CD4-positive, alpha-beta T cell treated with Interleukin-4 for 4 hours (primary cell): Measurements from ENCODE around the gene PRKCE.
A peak's percentile ranks its signal among the peaks of the same experiment; 100 is the strongest.

ENCODE experiments used
- DNase-seq: peaks from one replicate; pipeline ENCODE4 v3.0.0-alpha.2; 2020

Gene PRKCE

DNA sequence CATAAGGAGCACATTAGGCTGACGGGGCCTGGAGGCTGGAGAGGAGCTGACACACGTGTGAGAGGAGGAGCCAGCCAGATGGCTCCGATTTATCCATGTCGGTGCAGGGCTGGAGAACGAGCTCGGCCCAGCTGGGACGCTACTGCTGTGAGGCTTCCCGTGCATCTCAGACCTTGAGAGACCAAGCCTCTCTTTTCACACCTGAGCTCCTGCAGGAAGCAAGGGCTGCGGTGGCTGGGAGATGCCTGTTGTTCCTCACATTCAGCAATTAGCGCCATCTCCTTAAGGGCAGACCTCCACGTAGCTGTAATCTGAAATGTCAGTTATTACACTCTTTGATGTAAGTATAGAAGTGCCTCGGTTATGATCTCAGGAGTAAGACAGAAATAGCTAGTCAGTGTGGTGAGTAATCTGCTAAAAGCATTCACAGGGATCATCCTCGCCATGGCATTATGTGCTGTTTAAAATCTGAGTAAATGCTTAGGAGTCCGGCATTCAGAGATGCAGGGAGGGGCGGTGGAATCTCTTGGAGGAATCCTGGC, 107.9 kb downstream of the PRKCE start:
- DNase-seq = no peak

DNA sequence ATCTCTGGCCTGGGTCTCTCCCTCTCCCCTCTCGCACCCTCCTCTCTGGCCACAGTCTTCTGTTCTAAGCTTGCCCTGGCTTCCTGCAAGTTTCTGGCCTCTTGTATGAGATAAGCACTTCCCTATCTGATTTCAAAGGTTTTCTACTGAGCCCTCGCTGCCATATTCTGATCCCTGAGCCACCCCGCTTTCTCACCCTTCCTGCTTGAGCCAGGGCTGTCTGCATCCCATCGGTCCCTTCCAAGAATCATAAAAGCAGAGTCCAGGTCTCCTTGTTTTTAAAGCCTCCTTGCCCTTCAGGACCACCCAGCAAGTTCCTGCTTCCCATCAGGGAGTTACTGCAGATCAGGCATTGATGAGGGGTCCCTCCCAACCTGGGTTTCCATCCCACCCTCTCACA, 110.2 kb downstream of the PRKCE start:
- no peak for DNase-seq

DNA sequence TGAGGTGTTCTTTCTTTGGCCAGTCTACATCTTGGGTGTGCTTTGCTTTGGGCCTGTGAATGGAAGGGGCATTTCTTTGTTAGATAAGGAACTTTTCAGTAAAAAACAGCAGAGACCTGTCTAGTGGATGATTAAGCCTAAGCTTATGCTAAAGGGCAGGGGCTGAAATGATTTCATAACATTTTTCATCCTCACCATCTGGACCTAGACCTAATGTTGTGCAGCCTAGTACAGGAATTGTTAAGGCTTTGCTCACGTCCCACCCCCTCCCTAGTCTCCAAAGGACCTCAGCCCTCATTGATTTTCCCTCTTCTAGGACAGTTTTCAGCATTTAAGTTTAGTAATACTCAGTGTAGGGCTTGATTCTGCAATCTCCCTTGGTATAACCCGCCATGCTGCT, 111.8 kb downstream of the PRKCE start:
- DNase-seq = no peak

DNA sequence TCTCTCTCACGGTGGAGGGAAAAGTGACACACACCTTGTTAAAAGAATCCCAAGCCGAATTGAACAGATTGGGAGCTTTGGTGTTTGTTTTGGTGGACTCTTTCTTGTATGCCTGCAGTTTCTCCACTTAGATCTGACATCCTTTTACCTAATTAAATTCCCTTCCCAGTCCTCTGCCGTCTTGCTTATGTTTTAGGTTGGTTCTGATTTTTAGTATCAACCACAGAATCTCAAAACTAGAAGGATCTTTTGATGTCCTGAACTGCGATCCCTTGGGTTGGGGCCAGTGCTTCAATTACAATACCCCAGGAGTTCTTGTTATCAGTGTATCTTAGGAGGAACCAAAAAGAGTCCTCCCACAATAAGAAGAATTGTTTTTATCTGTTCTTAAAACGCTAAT, 112.3 kb downstream of the PRKCE start:
- DNase-seq = no peak

DNA sequence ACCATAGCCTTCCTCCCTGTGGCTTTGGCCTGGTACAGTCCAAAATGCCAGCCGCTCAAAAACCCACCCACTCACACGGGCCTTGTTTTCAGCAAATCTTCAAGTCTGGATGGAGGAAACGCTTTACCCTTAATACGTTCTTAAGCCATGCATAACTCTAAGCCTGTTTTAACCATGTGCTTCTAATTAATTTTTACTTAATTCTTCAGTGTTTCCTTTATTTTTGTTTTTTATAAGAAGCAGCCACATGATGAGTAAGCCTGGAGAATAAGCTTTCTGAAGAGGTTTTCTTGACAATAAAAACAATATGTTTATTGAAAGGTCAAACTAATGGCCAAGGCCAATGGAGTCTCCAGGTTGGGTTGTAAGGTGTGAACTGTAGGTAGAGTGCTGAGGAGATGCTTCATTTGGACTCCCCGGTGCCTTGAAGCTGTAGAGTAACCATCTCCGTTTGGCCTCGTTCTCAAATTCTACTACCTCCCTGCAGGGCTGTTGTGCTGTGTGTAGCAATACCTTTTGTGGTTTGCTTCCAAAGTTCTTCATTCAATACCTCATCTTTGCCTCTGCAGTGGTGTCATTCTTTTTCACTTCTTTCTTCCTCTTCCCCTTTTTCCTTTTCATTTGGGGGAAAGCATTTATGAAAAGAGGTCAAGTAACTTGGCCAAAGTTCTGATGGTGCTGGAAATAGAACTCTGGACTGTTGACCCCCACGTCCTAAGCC, 113.7 kb downstream of the PRKCE start:
- DNase-seq = no peak

DNA sequence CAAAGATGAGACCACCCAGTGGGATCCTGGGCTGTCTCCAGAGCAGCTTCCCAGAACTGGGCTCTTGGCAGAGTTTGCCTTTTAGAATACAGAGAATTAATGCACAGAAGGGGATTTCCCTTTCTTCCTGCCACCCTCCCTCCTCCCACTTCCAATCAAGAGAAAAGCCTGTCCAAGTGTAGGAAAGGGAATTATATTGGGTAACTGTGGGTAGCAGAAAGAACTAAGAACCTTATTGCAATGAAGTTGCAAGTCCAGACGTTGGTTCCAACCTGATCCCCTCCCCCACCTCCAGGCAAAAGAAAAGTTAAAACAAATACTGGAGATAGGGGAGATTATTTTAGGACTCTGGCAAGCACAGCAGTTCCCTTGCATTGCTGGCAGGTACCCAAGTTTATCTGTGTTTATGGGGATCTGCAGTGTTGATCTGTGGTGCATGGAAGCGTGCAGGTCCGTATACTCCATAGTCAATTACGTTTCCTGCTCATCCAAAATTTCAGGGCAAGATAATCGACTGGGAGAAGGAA, 114.3 kb downstream of the PRKCE start:
- DNase-seq = no peak

DNA sequence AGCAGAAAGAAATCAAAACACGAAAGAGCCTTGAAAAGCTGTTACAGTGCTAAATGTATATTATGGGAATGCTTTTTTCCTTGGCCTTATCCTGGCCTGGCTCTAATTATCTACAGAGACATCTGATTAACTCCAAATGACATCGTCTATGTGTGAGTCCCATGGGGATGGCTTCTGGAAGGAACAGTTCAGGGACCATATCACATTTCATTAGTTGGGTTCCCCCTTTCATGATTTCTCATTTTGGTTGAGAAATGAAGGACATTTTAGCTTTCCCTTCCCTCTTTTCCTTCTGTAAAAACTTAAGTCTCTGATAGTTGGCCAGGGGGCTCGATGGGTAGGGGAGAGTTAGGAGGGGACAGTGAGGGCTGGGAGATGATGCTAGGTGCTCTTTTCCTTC, 116.7 kb downstream of the PRKCE start:
- no peak for DNase-seq

DNA sequence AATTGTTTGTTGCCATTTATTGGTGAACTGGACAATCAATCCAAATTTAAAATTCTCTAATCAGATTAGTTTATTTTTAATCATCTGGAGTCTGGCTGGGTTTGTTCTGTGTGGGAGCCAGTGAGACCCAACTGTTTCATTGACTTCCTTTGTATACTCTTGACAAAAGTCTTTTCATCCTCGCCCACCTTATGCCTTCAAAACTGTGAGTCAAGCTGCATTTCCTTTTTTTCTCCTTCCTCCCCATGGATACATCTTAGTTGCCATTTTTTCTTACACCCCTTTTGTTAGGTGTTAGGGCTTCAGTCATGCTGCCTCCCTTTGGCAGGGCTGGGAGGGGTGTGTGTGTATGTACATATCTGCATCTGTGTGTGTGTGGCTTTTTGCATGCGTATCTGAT, 117.6 kb downstream of the PRKCE start:
- DNase-seq = no peak

DNA sequence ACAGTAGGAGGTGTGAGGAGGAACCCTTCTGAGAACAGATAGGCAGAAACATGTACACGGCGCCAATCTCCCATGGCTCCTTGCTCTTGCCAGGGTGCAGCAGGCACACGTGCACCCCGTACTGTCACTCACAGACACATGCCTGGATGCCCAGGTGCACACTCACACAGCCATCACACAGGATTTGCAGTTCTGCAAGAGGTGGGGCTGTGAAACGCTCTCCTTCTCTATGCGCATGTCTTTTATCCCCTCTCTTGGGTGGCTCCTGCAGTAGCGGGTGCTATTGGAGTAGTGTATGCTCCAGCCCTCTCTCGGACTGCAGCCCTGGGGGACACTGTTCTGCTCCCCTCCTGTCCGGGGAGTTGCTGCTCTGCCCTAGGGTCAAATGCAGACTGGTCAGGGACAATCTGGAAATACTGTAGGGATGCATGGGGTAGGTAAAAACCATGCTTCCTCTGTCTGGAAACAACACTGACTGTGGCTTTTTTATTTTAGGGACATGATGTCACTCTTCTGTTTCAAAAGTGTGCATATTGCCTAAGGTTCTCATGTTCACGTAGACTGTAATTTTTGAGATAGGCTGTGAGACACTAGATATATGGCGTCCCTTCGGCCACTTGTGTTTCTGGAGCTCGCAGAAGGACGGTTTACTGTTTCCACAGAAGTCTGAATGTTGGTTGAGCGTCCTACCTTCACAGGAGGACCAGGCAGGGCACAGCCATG, 118.5 kb downstream of the PRKCE start:
- no peak for DNase-seq

DNA sequence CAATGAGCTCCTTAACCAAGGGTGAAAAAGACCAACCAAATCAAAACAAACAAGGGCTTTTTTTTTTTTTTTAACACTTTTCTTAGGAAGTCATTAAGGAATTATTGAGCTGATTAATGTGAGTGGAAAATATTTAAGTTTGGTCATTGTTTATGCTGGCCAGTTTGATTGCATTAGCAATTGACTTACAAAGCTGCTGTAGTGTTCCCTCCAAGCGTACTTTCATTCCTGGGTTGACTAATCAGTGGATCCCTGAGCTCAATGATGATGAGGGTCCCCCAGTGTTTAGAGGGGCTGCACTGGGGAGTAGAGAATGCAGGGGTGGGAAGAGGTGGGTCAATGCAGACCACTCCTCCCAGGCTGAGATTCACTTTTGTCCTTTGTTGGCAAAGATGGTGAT, 119.3 kb downstream of the PRKCE start:
- DNase-seq = no peak

DNA sequence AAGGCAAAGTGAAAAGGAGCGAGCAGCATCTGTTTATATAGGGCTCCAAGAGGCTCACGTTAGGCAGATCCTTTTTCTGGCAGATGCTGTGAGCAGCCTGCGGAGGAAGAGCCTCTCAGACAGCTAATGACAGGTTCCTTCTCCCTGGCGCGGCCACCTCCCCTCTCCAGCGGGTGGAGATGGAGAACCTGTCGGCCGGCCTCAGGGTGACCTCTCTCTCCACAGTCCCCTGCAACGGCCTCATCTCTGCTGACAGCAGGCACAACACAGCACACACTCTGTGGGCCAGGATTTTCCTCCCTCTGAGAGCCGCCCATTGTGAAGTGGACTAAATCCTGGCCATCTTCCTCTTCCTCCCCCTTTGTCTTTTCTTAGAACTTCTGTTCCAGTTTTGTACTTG, 119.8 kb downstream of the PRKCE start:
- DNase-seq = peak; percentile 5

DNA sequence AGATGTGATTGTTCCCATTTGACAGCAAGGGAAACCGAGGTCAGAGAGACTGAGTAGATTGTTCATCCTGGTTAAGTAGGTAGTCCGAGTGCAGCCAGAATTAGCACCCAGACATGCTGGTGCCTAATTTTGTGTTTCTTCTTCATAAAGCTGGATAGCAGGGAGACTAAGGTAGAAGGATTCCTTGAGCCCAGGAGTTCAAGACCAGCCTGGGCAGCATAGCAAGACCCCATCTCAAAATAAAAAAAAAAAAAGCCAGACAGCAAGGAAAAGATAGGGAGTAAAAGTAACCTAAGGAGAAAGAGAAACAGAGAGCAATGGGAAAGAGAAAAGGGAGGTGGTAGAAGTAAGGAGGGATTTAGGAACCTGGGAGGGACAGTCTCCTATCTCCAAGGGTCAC, 120.6 kb downstream of the PRKCE start:
- DNase-seq = no peak

DNA sequence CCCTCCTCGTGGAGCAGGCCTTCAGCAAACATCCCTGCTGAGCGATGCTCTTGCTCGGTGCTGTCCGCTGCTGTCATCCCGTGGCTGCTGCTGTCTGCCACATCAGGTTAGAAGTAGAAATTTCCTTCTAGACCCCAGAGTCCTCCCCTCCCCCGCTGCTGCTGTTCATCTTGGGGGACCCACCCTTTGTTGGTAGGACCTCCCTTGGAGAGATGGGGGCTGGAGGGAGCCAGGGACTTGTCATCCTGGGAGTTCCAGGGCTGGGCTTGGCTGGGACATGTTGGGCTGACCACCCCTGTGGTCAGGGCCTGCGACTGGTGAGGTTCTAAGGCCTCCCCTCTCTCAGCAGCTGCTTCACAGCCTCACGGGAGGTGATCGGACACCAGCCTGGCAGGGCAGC, 122.4 kb downstream of the PRKCE start:
- no peak for DNase-seq

DNA sequence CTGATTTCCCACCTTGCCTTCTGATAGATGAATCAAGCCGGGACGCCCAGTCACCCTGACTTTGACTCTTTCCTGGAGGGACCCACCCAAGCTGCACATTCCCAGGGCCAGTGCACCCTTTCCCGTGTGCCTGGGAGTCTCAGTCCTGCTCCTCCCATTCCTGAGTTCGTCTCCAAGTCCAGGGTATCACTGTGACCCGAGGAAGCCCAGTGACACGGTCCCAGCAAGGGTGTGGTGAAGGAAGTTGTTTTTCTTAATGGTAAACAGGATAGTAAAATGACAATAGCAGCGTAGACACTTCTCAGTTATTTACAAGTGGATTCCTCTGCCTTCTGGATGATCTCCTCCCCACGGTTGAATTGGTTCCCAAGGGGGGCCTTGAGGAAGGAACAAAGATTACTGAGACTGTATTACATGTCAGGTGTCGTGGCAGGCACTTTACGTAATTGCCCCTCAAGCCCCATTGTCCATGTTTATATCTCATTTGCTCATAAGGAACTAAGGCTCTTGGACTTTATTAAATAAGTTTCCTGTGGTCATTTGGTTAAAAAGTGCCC, 123.3 kb downstream of the PRKCE start:
- DNase-seq = no peak

DNA sequence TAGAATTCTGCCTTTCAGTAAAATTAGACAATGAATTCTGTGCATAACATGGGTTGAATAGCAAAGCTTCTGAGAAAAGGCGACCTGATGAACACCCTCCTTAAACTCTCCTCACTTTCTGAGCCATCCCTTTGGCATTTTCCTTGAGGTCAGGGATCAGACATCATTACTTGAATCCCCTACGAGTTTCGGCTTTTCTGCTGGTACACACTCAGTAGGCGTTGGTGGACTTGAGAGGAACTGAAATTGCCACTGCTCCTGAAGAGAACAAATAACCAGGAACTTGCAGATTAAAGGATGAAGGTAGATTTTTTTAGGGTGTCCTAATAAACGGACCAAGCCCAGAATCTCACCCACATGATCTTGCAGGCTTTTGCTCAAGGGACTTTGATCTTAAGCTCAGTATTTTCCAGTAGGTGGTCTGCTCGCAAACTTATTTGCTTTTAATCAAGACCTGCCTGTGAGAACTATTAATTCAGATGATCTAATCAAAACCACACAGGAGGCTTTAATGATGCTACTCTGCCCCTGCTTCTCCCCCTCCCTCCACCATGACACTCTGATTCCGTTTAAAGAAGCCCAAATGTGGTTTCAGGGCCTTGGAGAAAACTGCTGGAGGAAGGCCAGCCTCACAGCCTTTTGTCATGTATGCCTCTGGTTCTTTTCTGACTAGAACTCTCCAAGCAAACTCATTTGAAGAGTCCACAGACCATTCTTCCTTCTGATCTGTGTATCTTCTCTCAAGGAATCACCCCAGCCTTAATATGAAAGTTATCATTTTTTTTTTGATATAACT, 124.9 kb downstream of the PRKCE start:
- no peak for DNase-seq

DNA sequence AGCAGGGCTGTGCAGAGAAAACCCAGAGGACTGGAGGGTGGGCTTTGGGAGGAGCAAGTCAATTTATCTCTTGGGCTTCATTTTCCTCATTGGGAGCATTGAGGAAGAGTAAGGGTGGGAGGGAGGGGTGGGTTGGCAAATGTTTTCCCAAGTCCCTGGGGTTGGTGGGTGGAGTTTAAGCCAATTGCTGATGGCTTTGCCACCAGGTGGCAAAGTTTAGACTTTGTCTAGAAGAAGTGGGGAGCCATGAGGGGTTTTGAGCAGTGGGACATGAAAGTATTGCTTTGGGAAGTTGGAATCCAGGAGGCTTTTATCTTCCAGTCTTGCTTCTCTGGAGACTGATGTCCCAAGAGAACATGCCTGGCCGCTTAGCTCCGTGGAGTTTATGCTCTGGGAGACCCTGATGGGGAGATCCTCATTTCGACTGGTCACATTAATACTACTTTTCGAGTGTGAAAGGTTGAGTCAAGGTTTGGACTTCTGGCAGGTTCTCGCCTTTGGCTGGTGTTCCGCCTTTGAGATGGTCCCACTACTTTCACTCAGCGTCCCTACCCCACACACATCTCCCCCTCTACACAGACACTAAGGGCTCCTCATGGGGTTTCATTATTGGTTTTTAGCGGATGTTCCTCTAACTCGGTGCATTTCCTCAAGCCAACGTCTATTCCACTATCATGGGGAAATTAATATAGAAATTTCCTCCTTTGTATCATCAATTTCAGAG, 126.7 kb downstream of the PRKCE start:
- DNase-seq = no peak

DNA sequence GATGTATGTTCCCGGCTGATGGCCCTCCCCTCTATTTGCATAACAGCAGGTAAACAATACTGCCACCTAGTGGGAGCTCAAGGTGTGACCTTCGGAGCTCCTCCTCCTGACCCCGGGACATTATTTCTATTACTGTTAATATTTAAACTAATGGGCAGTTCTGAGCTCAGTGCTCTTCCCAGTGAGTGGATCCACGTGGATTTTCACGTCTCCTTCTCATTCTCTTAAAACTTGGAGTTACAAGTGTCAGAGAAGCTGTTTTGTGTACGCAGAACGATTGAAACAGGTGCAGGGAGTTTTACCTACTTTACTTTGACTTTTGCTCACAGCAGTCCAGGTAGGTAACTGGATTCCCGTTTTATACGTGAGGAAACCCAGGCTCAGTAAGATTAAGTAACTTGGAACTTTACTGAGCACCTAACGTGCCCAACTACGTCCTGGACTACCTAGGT, 127.3 kb downstream of the PRKCE start:
- DNase-seq = peak; percentile 75

DNA sequence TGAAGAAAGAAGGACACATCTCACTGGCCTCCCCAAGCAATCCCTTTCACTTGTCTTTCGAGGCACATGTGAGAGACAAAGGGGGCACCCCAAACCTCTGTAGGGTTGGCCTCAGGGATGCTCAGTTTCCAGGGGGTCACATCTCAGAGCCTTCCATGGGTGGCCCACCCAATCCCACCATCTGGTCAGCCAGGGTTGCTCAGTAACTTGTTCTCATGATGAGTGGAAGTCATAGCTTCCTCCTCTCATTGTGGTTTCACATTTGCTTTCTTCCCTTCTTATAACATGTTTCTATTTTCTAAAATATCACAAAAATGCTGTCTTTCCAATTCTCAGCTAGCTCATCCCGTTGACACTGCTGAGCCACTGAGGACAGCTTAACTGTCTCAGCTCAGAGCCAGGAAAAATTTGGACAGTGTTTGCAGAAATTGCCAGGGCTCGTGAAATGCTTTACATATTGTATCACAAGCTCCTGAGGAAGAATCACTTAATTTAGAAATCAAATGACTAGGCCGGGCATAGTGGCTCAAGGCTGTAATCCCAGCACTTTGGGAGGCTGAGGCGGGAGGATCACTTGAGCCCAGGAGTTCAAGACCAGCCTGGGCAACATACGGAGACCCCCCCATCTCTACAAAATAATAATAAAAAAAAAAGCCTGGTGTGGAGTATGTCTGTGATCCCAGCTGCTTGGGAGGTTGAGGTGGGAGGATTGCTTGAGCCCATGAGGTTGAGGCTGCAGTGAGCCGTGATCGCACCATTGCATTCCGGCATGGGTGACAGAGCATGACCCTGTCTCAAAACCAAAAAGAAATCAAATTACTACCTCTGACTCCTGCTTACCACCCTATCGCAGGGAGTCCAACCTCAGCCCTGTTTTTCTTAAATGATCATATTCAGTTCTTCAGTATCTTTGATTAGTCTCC, 129.3 kb downstream of the PRKCE start:
- no peak for DNase-seq

DNA sequence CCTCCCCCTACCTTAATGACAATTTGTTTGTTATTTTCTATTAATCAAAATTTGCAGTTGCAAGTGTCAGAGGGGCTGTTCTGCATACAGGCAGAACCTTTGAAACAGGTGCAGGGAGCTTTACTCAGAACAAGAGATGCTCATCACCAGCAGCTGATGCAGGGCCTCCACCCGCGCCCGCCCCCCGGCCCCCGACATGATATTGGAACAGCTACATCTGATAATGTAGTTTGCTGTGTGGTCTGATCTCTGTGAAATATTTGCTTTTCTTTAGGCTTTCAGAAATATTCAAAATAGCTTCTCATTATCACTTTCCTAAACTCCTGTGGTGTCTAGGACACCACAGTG, 130.0 kb downstream of the PRKCE start:
- no peak for DNase-seq

DNA sequence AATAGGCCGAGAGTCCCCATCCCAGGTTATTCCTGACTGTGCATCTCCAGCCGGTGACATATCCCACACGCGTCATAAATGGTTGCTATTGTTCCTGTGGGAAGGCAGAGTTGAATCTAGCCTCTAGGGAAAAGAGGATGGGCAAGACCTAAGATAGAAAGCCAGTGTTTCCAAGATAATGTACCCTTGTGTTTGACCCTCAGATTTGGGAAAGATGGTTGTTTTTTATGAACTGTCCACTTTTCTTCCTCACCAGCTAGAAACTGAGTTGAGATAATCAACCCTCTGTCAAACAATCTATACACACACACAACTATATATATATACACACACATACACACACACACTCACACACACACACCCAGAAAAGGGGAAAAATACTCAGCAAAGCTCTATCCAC, 131.0 kb downstream of the PRKCE start:
- no peak for DNase-seq

DNA sequence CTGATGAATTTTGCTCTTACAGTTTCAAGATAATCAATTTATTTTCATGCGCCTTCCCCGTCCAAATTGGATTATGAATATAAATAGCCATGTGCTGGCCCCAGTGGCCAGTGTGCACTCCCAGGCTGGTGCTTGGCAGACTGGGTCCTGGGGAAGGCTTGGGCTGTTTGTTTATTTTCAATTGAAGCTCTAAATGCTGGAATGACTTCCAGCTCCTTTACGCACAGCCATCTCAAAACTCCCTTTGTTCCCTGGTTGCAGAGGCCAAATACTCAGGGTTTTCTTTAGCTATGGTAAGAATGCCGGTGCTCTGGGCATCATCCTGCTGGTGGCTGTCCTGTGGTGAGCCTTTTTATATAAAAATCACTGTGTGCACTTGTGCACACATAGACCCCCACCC, 131.5 kb downstream of the PRKCE start:
- DNase-seq = no peak
